Neural progenitor cell (in vitro differentiated cells): ENCODE measurements around the gene C22orf23. TPM values are rescaled to one million over a fixed set of nuclear protein-coding genes. Genes with fewer than 3 reads are reported as not detected.

ENCODE experiments used
- DNase-seq: peaks from one replicate; pipeline ENCODE4 v3.0.0-alpha.2; 2016; ENCODE audit warnings: low spot score
- H2AFZ ChIP-seq: fragments of 200-600 bp; sonication (generic); replicated peaks from 2 replicates; pipeline ENCODE4 v1.6.1; 2016; ENCODE audit warnings: antibody characterized with exemption
- H3F3A ChIP-seq: fragments of 200-600 bp; sonication (generic); 2 replicates; pipeline ENCODE4 v1.6.1; 2016; ENCODE audit warnings: antibody characterized with exemption, low read depth
- H3K27ac ChIP-seq: fragments of 200-600 bp; sonication (generic); 2 replicates; pipeline ENCODE4 v1.5.1; 2016; ENCODE audit warnings: mild to moderate bottlenecking
- H3K27me3 ChIP-seq: fragments of 200-600 bp; sonication (generic); 2 replicates; pipeline ENCODE4 v1.6.1; 2016; ENCODE audit warnings: mild to moderate bottlenecking, moderate library complexity
- H3K36me3 ChIP-seq: fragments of 200-600 bp; sonication (generic); 2 replicates; pipeline ENCODE4 v1.5.1; 2016
- H3K4me1 ChIP-seq: fragments of 200-600 bp; sonication (generic); 2 replicates; pipeline ENCODE4 v1.6.1; 2016; ENCODE audit warnings: mixed run types
- H3K4me2 ChIP-seq: fragments of 200-600 bp; sonication (generic); 2 replicates; pipeline ENCODE4 v1.6.1; 2016
- H3K4me3 ChIP-seq: fragments of 200-600 bp; sonication (generic); 2 replicates; pipeline ENCODE4 v1.5.1; 2016
- H3K79me2 ChIP-seq: fragments of 200-600 bp; sonication (generic); 2 replicates; pipeline ENCODE4 v1.6.1; 2016; ENCODE audit warnings: low read depth
- H3K9ac ChIP-seq: fragments of 200-600 bp; sonication (generic); 2 replicates; pipeline ENCODE4 v1.6.1; 2016
- H3K9me3 ChIP-seq: fragments of 200-600 bp; sonication (generic); 2 replicates; pipeline ENCODE4 v1.5.1; 2016; ENCODE audit warnings: low read depth
- H4K20me1 ChIP-seq: fragments of 200-600 bp; sonication (generic); 2 replicates; pipeline ENCODE4 v1.6.1; 2016; ENCODE audit warnings: low read depth
- H3K27ac Mint-ChIP-seq: 3 replicates; pipeline ENCODE4 v1.8.0; 2021; ENCODE audit warnings: mixed read lengths
- H3K27me3 Mint-ChIP-seq: 2 replicates; pipeline ENCODE4 v1.8.0; 2022; ENCODE audit warnings: low read depth, mild to moderate bottlenecking, inconsistent platforms, moderate library complexity, mixed read lengths; ENCODE audit not compliant: insufficient read depth
- H3K36me3 Mint-ChIP-seq: 3 replicates; pipeline ENCODE4 v1.8.0; 2021; ENCODE audit warnings: mixed read lengths
- H3K4me1 Mint-ChIP-seq: 3 replicates; pipeline ENCODE4 v1.8.0; 2021; ENCODE audit warnings: mixed read lengths
- H3K4me3 Mint-ChIP-seq: 3 replicates; pipeline ENCODE4 v1.8.0; 2021; ENCODE audit warnings: mild to moderate bottlenecking, moderate library complexity, mixed read lengths
- H3K9me3 Mint-ChIP-seq: 3 replicates; pipeline ENCODE4 v1.8.0; 2020; ENCODE audit warnings: mixed read lengths
- CTCF ChIP-seq: fragments of 200-600 bp; sonication (generic); IDR thresholded peaks from 2 replicates; pipeline ENCODE4 v1.5.1; 2017; ENCODE audit warnings: antibody characterized with exemption, mild to moderate bottlenecking
- EZH2 ChIP-seq: fragments of 200-600 bp; sonication (generic); IDR thresholded peaks from 2 replicates; pipeline ENCODE4 v1.6.1; 2017; ENCODE audit warnings: antibody characterized with exemption, mild to moderate bottlenecking, moderate library complexity
- EZH2phosphoT487 ChIP-seq: fragments of 200-600 bp; sonication (generic); IDR thresholded peaks from 2 replicates; pipeline ENCODE4 v1.6.1; 2017; ENCODE audit warnings: antibody characterized with exemption
- total RNA-seq: library from RNA; depleted of rRNA; stranded (reverse); fragments of >200 nt; gene quantifications from 2 replicates; pipeline ENCODE4 v1.2.3, GENCODE V29; 2015; ENCODE audit warnings: low replicate concordance

The C22orf23 gene
- total RNA-seq, 1 donor from 2014 or later, result 0.26 TPM

- H3K36me3 ChIP-seq, result no peaks in the 10 kb centered on the region
- no peak overlapping the region for H3K27ac ChIP-seq
- no peak overlapping the region for H3K9ac ChIP-seq
- no peaks in the 10 kb centered on the region for H3K27me3 ChIP-seq
- no peak overlapping the region for H3K4me2 ChIP-seq
- Mint-ChIP-seq H3K4me1 (peaks cover 27% of the 10 kb centered on the region), H3K27ac (peak overlapping the region; percentile 79), H3K36me3 (no peaks in the 10 kb centered on the region), H3K9me3 (no peaks in the 10 kb centered on the region), H3K27me3 (peaks cover 6% of the 10 kb centered on the region), H3K4me3 (no peak overlapping the region)
- H3K4me1 ChIP-seq, result peaks cover 38% of the 10 kb centered on the region
- no peak overlapping the region for H2AFZ ChIP-seq
- no peak for DNase-seq
- no peaks in the 10 kb centered on the region for H3K9me3 ChIP-seq
- H3F3A ChIP-seq, result peaks cover 37% of the 10 kb centered on the region
- TF ChIP-seq EZH2phosphoT487, result no peak
- TF ChIP-seq EZH2, result no peak
- no peak for TF ChIP-seq CTCF
- H3K4me3 ChIP-seq, result no peak overlapping the region
- no peaks in the 10 kb centered on the region for H3K79me2 ChIP-seq
- no peaks in the 10 kb centered on the region for H4K20me1 ChIP-seq
Observed at GRCh38 chr22:37898441-37899181, 54.8 kb downstream of the C22orf23 start.

DNA sequence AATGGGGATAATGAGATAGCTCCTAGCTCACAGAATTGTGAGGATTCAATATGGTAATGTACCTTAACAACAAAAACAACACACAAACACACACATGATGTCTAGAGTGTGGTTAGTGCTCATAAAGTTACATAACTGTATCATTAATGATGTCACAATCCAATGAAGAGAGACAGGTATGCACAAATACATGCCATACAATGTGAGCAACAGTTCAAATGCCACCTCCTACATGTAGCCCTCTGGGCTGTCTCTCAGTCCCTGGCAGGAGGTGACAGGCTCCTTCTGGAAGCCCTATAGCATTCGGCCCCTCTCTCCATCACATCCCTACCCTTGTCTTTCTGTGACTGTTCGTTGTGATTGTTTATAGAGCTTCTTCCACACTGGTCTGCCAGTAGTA is 55.6 kb downstream of the C22orf23 start:
- DNase-seq, result no peak
- H3K27me3 Mint-ChIP-seq, result peaks cover 6% of the 10 kb centered on the region
- no peaks in the 10 kb centered on the region for H3K36me3 Mint-ChIP-seq
- H3K4me3 Mint-ChIP-seq, result no peak overlapping the region
- Histone ChIP-seq H3K36me3 (no peaks in the 10 kb centered on the region), H3K4me1 (peaks cover 38% of the 10 kb centered on the region), H3K79me2 (no peaks in the 10 kb centered on the region), H4K20me1 (no peaks in the 10 kb centered on the region), H3K4me2 (no peak overlapping the region), H3F3A (peaks cover 37% of the 10 kb centered on the region), H3K27me3 (no peaks in the 10 kb centered on the region), H3K9ac (no peak overlapping the region), H3K9me3 (no peaks in the 10 kb centered on the region), H3K27ac (no peak overlapping the region), H2AFZ (no peak overlapping the region), H3K4me3 (no peak overlapping the region)
- peaks cover 30% of the 10 kb centered on the region for H3K4me1 Mint-ChIP-seq
- no peaks in the 10 kb centered on the region for H3K9me3 Mint-ChIP-seq
- TF ChIP-seq CTCF (no peak), EZH2phosphoT487 (no peak), EZH2 (no peak)
- H3K27ac Mint-ChIP-seq, result peak overlapping the region; percentile 79

GRCh38 chr22:37896939-37897338 is 56.5 kb downstream of the C22orf23 start:
- Mint-ChIP-seq H3K27me3 (peaks cover 6% of the 10 kb centered on the region), H3K9me3 (no peaks in the 10 kb centered on the region), H3K4me3 (no peak overlapping the region), H3K4me1 (peaks cover 30% of the 10 kb centered on the region), H3K36me3 (peaks cover under 1% of the 10 kb centered on the region), H3K27ac (peak overlapping the region; percentile 46)
- Histone ChIP-seq H4K20me1 (no peaks in the 10 kb centered on the region), H3K4me3 (no peak overlapping the region), H3K36me3 (no peaks in the 10 kb centered on the region), H3K79me2 (no peaks in the 10 kb centered on the region), H3K27me3 (no peaks in the 10 kb centered on the region), H3K9me3 (no peaks in the 10 kb centered on the region), H3K9ac (no peak overlapping the region), H3K4me2 (no peak overlapping the region), H3F3A (peaks cover 42% of the 10 kb centered on the region), H3K4me1 (peaks cover 38% of the 10 kb centered on the region), H3K27ac (peak overlapping the region; percentile 69), H2AFZ (no peak overlapping the region)
- no peak for TF ChIP-seq EZH2
- DNase-seq, result peak; percentile 23

- H3K4me1 ChIP-seq, result peaks cover 38% of the 10 kb centered on the region
- peak overlapping the region; percentile 69 for H3K27ac ChIP-seq
- Mint-ChIP-seq H3K36me3 (peaks cover 4% of the 10 kb centered on the region), H3K9me3 (no peaks in the 10 kb centered on the region), H3K27me3 (peaks cover 6% of the 10 kb centered on the region), H3K27ac (peak overlapping the region; percentile 11), H3K4me3 (no peak overlapping the region), H3K4me1 (peaks cover 30% of the 10 kb centered on the region)
- no peak overlapping the region for H3K4me2 ChIP-seq
- no peaks in the 10 kb centered on the region for H3K27me3 ChIP-seq
- no peaks in the 10 kb centered on the region for H3K9me3 ChIP-seq
- H3K79me2 ChIP-seq, result no peaks in the 10 kb centered on the region
- H3K4me3 ChIP-seq, result no peak overlapping the region
- DNase-seq, result no peak
- no peaks in the 10 kb centered on the region for H4K20me1 ChIP-seq
- H3K9ac ChIP-seq, result no peak overlapping the region
- peaks cover 49% of the 10 kb centered on the region for H3F3A ChIP-seq
- no peaks in the 10 kb centered on the region for H3K36me3 ChIP-seq
- TF ChIP-seq EZH2phosphoT487, result no peak
- TF ChIP-seq EZH2, result no peak
- H2AFZ ChIP-seq, result no peak overlapping the region
Observed at GRCh38 chr22:37896181-37896592, 57.2 kb downstream of the C22orf23 start.
